Erythroblast (primary cell): ENCODE results near the gene RARS1.

Experiments
- DNase-seq, 2 experiments: peaks; one replicate each; lab custom pipeline; 2025; lab: John Stamatoyannopoulos, UW
- GATA1 ChIP-seq: IDR thresholded peaks from 2 replicates; pipeline ENCODE4 v1.6.1; 2011; ENCODE audit warnings: low read depth, mild to moderate bottlenecking, control low read depth, low read length, moderate library complexity
- POLR2A ChIP-seq: IDR thresholded peaks from 2 replicates; pipeline ENCODE4 v1.6.1; 2011; ENCODE audit warnings: mild to moderate bottlenecking, low read length

RARS1 gene

DNA sequence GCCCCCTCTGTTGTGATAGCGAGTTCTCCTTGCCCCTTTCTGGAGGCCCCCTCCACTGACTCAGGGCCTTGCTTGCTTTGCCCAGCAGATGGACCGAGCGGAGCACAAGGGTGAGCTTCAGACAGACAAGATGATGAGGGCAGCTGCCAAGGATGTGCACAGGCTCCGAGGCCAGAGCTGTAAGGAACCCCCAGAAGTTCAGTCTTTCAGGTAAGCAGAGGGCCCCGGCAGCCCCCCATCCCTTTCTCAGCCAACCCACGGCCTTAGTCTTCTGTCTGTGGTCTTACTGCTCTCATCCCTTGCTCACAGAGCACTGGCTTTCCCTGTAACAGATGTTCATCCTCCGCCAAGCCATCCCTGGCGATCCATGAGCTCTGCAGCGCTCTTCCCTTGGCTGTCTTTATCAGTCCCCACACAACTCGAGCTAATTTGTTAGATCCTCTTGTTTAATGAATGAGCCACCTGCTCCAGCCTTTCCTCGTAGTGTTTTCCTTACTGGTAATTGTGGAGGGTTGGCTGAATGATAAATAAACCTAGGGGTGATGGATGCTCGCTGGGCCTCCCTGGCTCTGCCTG lies 18.4 kb upstream of the RARS1 start:
- DNase-seq: no peak
- TF ChIP-seq POLR2A (no peak), GATA1 (no peak)

- DNase-seq: no peak
- TF ChIP-seq POLR2A: no peak
- TF ChIP-seq GATA1: no peak
Measured at GRCh38 chr5:168468836-168469235, 17.4 kb upstream of the RARS1 start.

DNA sequence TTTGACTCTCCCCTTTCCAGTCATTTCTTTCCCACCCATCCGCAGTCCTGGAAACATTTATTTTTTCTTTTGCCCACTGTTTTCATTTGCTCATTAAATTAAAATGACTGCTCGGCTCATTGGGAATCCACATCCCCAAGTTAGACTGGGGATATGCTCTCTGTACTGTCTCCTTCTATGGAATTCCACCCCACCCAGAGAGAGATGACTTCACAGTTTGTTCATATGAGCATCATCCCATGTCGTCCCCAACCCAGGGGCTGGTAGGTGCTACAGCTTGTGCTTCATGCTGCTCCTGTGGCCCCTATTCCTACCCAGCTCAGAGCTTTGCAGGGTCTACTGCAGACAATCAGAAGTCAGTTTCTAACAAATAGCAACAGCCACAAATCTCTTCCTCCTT lies 16.5 kb upstream of the RARS1 start:
- TF ChIP-seq POLR2A (no peak), GATA1 (no peak)

DNA sequence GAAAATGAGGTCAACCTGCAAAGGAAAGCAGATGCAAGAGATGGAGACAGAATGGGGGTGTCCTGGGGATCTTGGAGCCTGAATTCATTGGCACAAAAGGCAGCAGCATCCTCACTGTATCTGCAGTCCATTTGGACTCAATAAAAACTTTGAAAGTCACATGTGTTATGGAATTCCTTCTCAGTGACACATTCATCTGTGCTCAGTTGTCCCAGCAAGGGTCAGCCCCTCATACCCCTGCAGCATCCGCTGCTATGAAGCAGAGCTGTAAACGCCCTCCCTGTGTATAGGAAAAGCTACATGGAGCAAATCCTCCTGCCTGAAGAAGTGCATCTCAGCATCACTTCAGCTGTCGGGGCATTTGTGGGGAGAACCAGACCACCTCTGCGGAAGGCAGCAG lies 14.5 kb upstream of the RARS1 start:
- TF ChIP-seq POLR2A (no peak), GATA1 (no peak)
- DNase-seq: no peak

More for the DNA sequence above, 16.5 kb upstream of the RARS1 start:
- no peak for DNase-seq

- no peak for TF ChIP-seq GATA1
- TF ChIP-seq POLR2A: no peak
Measured at GRCh38 chr5:168472329-168472728, 13.9 kb upstream of the RARS1 start.

GRCh38 chr5:168474319-168474718 lies 12.0 kb upstream of the RARS1 start:
- TF ChIP-seq POLR2A: no peak
- TF ChIP-seq GATA1: no peak
- DNase-seq: no peak

More at GRCh38 chr5:168472329-168472728, 13.9 kb upstream of the RARS1 start:
- no peak for DNase-seq

DNA sequence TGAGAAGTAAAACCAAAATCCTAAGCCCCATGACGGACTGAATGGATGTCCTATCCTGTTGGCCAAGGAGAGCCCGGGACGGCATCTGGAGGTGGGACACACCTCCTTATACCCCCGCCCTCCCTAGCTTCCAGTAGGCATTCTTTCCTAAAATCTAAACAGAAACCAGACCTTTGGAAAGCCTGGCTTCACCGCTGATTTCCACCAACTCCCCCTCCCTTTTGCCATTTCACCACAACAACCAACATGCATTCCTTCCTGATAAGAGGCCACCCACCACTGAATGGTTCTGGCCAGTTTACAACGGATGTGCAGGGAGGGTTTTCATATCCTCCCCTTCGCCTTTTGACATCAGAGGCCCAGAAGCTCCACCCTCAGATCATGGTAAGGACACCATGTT lies 9.2 kb upstream of the RARS1 start:
- no peak for DNase-seq
- TF ChIP-seq GATA1: no peak
- no peak for TF ChIP-seq POLR2A

- no peak for DNase-seq
- TF ChIP-seq GATA1: no peak
- no peak for TF ChIP-seq POLR2A
Measured at GRCh38 chr5:168479166-168479565, 7.1 kb upstream of the RARS1 start.

DNA sequence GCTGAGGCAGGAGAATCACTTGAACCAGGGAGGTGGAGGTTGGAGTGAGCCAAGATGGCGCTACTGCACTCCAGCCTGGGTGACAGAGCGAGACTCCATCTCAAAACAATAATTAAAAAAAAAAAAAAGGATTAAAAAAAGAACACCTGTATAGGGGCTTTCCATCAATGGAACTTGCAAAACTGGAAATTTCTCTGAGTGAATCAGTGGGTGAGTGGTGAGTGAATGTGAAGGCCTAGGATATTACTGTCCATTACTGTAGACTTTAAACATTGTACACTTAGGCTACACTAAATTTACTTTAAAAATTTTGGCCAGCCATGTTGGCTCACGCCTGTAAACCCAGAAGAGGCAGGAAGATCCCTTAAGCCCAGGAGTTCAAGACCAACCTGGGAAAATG lies 5.7 kb upstream of the RARS1 start:
- TF ChIP-seq GATA1 (no peak), POLR2A (no peak)
- DNase-seq: no peak

GRCh38 chr5:168481330-168481788 lies 4.9 kb upstream of the RARS1 start:
- DNase-seq: no peak
- TF ChIP-seq GATA1 (no peak), POLR2A (no peak)

GRCh38 chr5:168482361-168482760 lies 3.9 kb upstream of the RARS1 start:
- TF ChIP-seq GATA1 (no peak), POLR2A (no peak)
- no peak for DNase-seq

- no peak for TF ChIP-seq POLR2A
- TF ChIP-seq GATA1: no peak
- no peak for DNase-seq
Measured at GRCh38 chr5:168489059-168489458, 2.8 kb downstream of the RARS1 start.

DNA sequence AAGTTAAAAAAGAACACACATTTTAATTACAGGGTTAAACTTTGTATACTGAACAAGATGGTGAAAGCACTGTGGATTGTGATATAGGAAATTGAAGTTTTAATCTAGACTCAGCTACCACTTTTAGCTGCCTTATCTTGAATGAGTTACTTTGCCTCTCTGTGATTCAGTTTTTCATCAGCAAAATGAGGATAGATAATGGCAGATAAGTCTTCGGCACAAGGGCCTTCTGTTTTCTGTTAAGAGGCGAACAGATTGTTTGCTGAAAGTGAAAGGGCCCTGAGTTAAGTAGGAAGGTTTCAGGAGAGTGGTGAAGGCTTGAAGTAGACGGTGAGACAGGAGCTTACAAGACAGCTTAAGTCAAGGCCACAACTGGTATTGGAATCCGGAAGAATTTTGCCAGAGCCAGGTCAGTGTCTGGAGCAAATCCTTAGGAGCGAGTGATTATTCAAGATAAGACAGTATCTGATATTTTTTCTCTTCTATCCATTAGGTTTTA lies 7.8 kb downstream of the RARS1 start:
- TF ChIP-seq GATA1: no peak
- no peak for TF ChIP-seq POLR2A
- DNase-seq: no peak

- no peak for TF ChIP-seq POLR2A
- no peak for TF ChIP-seq GATA1
- DNase-seq: no peak
Measured at GRCh38 chr5:168502563-168503237, 16.4 kb downstream of the RARS1 start.

DNA sequence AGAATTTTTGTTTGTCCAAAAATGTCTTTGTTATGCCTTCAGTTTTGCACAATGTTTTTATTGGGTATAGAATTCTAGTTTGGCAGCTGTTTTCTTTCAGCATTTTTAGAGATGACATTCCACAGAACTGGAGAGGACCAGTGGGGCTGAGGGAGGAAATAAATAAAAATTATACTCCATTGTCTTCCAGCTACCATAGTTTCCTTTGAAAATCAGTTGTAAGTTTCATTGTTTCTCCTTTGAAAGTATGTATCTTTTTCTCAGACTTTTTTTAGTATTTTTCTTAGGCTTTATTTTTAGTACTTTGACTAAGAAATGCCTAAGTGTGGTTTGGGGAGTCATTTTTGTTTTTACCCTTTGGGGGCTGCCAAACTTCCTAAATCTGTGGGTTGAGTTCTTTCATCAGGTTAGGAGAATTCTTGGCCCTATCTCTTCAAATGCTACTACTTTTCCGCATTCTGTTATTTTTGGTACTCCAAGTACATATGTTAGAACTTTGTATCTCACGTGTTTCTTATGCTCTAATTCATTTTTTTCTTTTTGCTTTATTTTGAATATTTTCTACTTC lies 27.7 kb downstream of the RARS1 start:
- no peak for DNase-seq
- TF ChIP-seq POLR2A: no peak
- TF ChIP-seq GATA1: no peak

DNA sequence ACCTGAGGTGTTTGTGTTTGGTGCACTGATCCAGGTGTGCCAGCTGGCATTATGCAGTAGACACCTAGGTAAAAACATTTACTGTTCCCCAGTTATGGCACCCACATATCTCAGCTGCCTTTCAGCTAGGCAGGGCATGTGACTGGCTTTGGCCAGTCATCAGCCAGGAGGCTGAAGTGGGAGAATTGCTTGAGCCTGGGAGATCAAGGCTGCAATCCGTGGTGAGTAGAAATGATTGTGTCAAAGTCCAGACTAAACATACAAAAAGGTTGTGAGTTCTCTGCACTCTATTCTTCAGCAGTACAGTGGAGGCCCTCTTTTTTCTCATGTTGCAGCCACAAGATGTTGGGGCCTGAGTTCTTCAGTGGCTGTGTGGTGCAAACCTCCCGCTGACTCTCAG lies 39.6 kb downstream of the RARS1 start:
- DNase-seq: no peak
- TF ChIP-seq POLR2A: no peak
- no peak for TF ChIP-seq GATA1
